HepG2 (cell line): ENCODE data around the gene ZCCHC24. TPM values are rescaled to one million over a fixed set of nuclear protein-coding genes. Genes with fewer than 3 reads are reported as not detected.

ENCODE experiments used
- ASH2L ChIP-seq: fragments of 300-600, 200-600 bp; sonication (generic); IDR thresholded peaks from 2 replicates; pipeline ENCODE4 v1.7.0; 2017; ENCODE audit warnings: low read depth, mild to moderate bottlenecking, moderate library complexity, mixed read lengths, low read length; ENCODE audit not compliant: insufficient read length
- FOXA3 ChIP-seq: IDR thresholded peaks from 2 replicates; pipeline ENCODE4 v1.6.1; 2016; ENCODE audit warnings: missing genetic modification reagents, missing compliant biosample characterization
- HNF4G ChIP-seq, 2 experiments: sonication (generic) in 1 of 2; formaldehyde crosslinking in 1 of 2; IDR thresholded peaks; 2 replicates each; pipeline versions ENCODE4 v1.4.0 to v1.6.1; 2011 to 2020; ENCODE audit warnings: borderline replicate concordance in 2 of 2, low read depth in 2 of 2, mild to moderate bottlenecking in 2 of 2, low read length in 1 of 2, missing genetic modification reagents in 1 of 2, moderate library complexity in 1 of 2
- KMT2B ChIP-seq: IDR thresholded peaks from 2 replicates; pipeline ENCODE4 v1.6.1; 2016; ENCODE audit warnings: missing genetic modification reagents, missing compliant biosample characterization
- PAF1 ChIP-seq: IDR thresholded peaks from 2 replicates; pipeline ENCODE4 v1.6.1; 2016; ENCODE audit warnings: missing genetic modification reagents, missing compliant biosample characterization
- PCBP1 ChIP-seq: fragments of 200-400 bp; formaldehyde crosslinking; IDR thresholded peaks from 2 replicates; pipeline ENCODE4 v1.6.1; 2017; ENCODE audit warnings: mild to moderate bottlenecking, low read depth, low read length, borderline replicate concordance
- PHF5A ChIP-seq: IDR thresholded peaks from one replicate; pipeline ENCODE4 v1.6.1; 2018; ENCODE audit warnings: low read depth, missing genetic modification reagents; ENCODE audit not compliant: unreplicated experiment
- PITX1 ChIP-seq: sonication (generic); formaldehyde crosslinking; IDR thresholded peaks from 2 replicates; pipeline ENCODE4 v1.5.1; 2020; ENCODE audit warnings: mild to moderate bottlenecking, missing genetic modification reagents
- ZBTB3 ChIP-seq: sonication (generic); formaldehyde crosslinking; IDR thresholded peaks from 2 replicates; pipeline ENCODE4 v1.4.0; 2020; ENCODE audit warnings: low read depth, mild to moderate bottlenecking, moderate library complexity, missing genetic modification reagents, borderline replicate concordance
- ZNF24 ChIP-seq: fragments of 450-650 bp; IDR thresholded peaks from 2 replicates; pipeline ENCODE4 v1.6.1; 2017; ENCODE audit warnings: antibody characterized with exemption, mild to moderate bottlenecking
- polyA plus RNA-seq, 8 experiments: library from polyadenylated mRNA; depleted of rRNA in 3 of 8; stranded (reverse) in 7 of 8; unstranded in 1 of 8; fragments of >200 nt; fragmentation: Illumina TruSeq in 4 of 8; extraction: Trizol in 4 of 8; gene quantifications; 2 replicates each; pipeline versions ENCODE4 v1.2.1 to v1.2.3, GENCODE V29; 2011 to 2016; ENCODE audit warnings: low read depth in 4 of 8, missing spikeins in 1 of 8, mixed read lengths in 1 of 8; ENCODE audit not compliant: insufficient read depth in 1 of 8
- total RNA-seq, 5 experiments: library from RNA; depleted of rRNA; stranded (reverse); fragments of >200 nt; fragmentation: Illumina TruSeq; extraction: Trizol; gene quantifications; 2 replicates each; pipeline ENCODE4 v1.2.3, GENCODE V29; 2016; ENCODE audit warnings: low read depth in 1 of 5
- TF ChIP-seq, protein P1 (sequence below), 2 experiments: sonication (generic) in 1 of 2; formaldehyde crosslinking in 1 of 2; IDR thresholded peaks; 2 replicates each; pipeline versions ENCODE4 v1.6.1 to v1.9.0; 2014 to 2022; ENCODE audit warnings: antibody characterized with exemption in 1 of 2, borderline replicate concordance in 1 of 2, inconsistent platforms in 1 of 2, low read depth in 1 of 2, missing genetic modification reagents in 1 of 2
- TF ChIP-seq, protein P2 (sequence below): sonication (generic); formaldehyde crosslinking; IDR thresholded peaks from 2 replicates; pipeline ENCODE4 v1.5.1; 2020; ENCODE audit warnings: mild to moderate bottlenecking, missing genetic modification reagents, moderate library complexity
- TF ChIP-seq, protein P3 (sequence below): sonication (generic); formaldehyde crosslinking; IDR thresholded peaks from 2 replicates; pipeline ENCODE4 v1.8.0; 2022; ENCODE audit warnings: mild to moderate bottlenecking, missing genetic modification reagents, moderate library complexity

Gene ZCCHC24
- total and polyA plus RNA-seq, 2 of the 13 experiments (the other 11 are each of a cell fraction or from before 2014, with no cell fraction given) = 3.1 to 7.9 TPM

DNA sequence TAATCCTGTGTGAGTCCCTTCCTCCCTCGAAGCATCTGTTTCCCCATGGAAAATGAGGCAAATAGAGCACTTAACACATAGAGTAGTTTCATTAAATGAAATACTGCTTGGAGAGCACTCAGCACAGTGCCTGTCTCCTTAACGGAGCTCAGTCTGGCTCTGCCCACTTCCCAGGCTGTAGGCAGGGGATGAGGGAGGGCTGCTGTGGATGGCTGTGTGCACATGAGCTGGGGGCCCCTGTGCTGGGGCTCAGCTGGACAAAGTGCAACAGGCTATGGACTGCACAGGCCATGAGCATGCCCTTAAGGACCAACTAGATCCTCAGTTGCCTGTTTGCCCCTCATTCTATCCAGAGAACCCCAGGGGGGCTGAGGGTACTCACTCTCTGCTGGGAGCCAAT lies 14.5 kb downstream of the ZCCHC24 start (continued):
- TF ChIP-seq, protein P1, sequence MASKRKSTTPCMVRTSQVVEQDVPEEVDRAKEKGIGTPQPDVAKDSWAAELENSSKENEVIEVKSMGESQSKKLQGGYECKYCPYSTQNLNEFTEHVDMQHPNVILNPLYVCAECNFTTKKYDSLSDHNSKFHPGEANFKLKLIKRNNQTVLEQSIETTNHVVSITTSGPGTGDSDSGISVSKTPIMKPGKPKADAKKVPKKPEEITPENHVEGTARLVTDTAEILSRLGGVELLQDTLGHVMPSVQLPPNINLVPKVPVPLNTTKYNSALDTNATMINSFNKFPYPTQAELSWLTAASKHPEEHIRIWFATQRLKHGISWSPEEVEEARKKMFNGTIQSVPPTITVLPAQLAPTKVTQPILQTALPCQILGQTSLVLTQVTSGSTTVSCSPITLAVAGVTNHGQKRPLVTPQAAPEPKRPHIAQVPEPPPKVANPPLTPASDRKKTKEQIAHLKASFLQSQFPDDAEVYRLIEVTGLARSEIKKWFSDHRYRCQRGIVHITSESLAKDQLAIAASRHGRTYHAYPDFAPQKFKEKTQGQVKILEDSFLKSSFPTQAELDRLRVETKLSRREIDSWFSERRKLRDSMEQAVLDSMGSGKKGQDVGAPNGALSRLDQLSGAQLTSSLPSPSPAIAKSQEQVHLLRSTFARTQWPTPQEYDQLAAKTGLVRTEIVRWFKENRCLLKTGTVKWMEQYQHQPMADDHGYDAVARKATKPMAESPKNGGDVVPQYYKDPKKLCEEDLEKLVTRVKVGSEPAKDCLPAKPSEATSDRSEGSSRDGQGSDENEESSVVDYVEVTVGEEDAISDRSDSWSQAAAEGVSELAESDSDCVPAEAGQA (IDR thresholded peaks at IDR 0.05; ENCODE audit: low read depth) = no peak
- TF ChIP-seq, protein P1 (CRISPR knock-in tag; IDR thresholded peaks at IDR 0.05; ENCODE audit: borderline replicate concordance) = no peak
- TF ChIP-seq PAF1 (CRISPR knock-in tag) (no peak), FOXA3 (0 out of 2 replicates have a peak, but pooled peaks have one; percentile 16), PCBP1 (no peak), KMT2B (CRISPR knock-in tag) (no peak), ZBTB3 (CRISPR knock-in tag) (no peak), PHF5A (no peak), ZNF24 (no peak), ASH2L (no peak), HNF4G (IDR thresholded peaks at IDR 0.05; ENCODE audit: borderline replicate concordance, low read depth, low read length) (peak; percentile 71), HNF4G (CRISPR knock-in tag; IDR thresholded peaks at IDR 0.05; ENCODE audit: borderline replicate concordance, low read depth) (0 out of 2 replicates have a peak, but pooled peaks have one; percentile 28), PITX1 (CRISPR knock-in tag) (no peak)
- TF ChIP-seq, protein P2, sequence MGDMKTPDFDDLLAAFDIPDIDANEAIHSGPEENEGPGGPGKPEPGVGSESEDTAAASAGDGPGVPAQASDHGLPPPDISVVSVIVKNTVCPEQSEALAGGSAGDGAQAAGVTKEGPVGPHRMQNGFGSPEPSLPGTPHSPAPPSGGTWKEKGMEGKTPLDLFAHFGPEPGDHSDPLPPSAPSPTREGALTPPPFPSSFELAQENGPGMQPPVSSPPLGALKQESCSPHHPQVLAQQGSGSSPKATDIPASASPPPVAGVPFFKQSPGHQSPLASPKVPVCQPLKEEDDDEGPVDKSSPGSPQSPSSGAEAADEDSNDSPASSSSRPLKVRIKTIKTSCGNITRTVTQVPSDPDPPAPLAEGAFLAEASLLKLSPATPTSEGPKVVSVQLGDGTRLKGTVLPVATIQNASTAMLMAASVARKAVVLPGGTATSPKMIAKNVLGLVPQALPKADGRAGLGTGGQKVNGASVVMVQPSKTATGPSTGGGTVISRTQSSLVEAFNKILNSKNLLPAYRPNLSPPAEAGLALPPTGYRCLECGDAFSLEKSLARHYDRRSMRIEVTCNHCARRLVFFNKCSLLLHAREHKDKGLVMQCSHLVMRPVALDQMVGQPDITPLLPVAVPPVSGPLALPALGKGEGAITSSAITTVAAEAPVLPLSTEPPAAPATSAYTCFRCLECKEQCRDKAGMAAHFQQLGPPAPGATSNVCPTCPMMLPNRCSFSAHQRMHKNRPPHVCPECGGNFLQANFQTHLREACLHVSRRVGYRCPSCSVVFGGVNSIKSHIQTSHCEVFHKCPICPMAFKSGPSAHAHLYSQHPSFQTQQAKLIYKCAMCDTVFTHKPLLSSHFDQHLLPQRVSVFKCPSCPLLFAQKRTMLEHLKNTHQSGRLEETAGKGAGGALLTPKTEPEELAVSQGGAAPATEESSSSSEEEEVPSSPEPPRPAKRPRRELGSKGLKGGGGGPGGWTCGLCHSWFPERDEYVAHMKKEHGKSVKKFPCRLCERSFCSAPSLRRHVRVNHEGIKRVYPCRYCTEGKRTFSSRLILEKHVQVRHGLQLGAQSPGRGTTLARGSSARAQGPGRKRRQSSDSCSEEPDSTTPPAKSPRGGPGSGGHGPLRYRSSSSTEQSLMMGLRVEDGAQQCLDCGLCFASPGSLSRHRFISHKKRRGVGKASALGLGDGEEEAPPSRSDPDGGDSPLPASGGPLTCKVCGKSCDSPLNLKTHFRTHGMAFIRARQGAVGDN (CRISPR knock-in tag) = peak; percentile 73
- TF ChIP-seq, protein P3, sequence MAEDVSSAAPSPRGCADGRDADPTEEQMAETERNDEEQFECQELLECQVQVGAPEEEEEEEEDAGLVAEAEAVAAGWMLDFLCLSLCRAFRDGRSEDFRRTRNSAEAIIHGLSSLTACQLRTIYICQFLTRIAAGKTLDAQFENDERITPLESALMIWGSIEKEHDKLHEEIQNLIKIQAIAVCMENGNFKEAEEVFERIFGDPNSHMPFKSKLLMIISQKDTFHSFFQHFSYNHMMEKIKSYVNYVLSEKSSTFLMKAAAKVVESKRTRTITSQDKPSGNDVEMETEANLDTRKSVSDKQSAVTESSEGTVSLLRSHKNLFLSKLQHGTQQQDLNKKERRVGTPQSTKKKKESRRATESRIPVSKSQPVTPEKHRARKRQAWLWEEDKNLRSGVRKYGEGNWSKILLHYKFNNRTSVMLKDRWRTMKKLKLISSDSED (CRISPR knock-in tag) = no peak
